ENCODE data around the gene KIF5B. TPM values are rescaled to one million over a fixed set of nuclear protein-coding genes. Genes with fewer than 3 reads are reported as not detected.

Gene KIF5B
- polyA plus RNA-seq, 1 experiment = 28.8 TPM

- DNase-seq (ENCODE audit: low read depth) = peak; percentile 5
- no peaks in the 10 kb centered on the region for H3K36me3 ChIP-seq (ENCODE audit: control insufficient read depth, insufficient read depth, low read length)
- H3K4me3 ChIP-seq (ENCODE audit: low read depth, low read length) = no peak overlapping the region
- CTCF ChIA-PET = interaction anchor here (0.9 kb wide), 1 partner anchor 10 kb away, joined by 3 read pairs; no protein-coding TSS in a partner anchor
- H3K27me3 ChIP-seq (ENCODE audit: control insufficient read depth, insufficient read depth, low read length) = peaks cover 2% of the 10 kb centered on the region
- TF ChIP-seq CTCF (IDR thresholded peaks at IDR 0.05; ENCODE audit: insufficient read depth, low read depth, low read length) = no peak
- POLR2A ChIA-PET = no interaction called here
These were observed 28.1 kb upstream of the KIF5B start for GRCh38 chr10:32084185-32084851.

GRCh38 chr10:32077896-32078485 lies 21.8 kb upstream of the KIF5B start:
- TF ChIP-seq CTCF (IDR thresholded peaks at IDR 0.05; ENCODE audit: insufficient read depth, low read depth, low read length) = no peak
- ChIA-PET POLR2A (interaction anchor here (0.6 kb wide), 1 partner anchor 219 kb away, joined by 5 read pairs; no protein-coding TSS in a partner anchor), CTCF (no interaction called here)
- Histone ChIP-seq H3K36me3 (ENCODE audit: control insufficient read depth, insufficient read depth, low read length) (no peaks in the 10 kb centered on the region), H3K27me3 (ENCODE audit: control insufficient read depth, insufficient read depth, low read length) (peaks cover 1% of the 10 kb centered on the region; the same call in 1 of the 2 replicates), H3K4me3 (ENCODE audit: low read depth, low read length) (no peak overlapping the region)
- DNase-seq (ENCODE audit: low read depth) = peak; percentile 54

GRCh38 chr10:32073659-32074058 lies 17.4 kb upstream of the KIF5B start:
- CTCF ChIA-PET = interaction anchor here (1.2 to 1.3 kb wide), 2 partner anchors 9 to 36 kb away, joined by 3 to 4 read pairs; no protein-coding TSS in a partner anchor
- Histone ChIP-seq H3K36me3 (ENCODE audit: control insufficient read depth, insufficient read depth, low read length) (no peaks in the 10 kb centered on the region), H3K4me3 (ENCODE audit: low read depth, low read length) (no peak overlapping the region), H3K27me3 (ENCODE audit: control insufficient read depth, insufficient read depth, low read length) (peaks cover 3% of the 10 kb centered on the region; the same call in 1 of the 2 replicates)
- TF ChIP-seq CTCF (IDR thresholded peaks at IDR 0.05; ENCODE audit: insufficient read depth, low read depth, low read length) = no peak
- DNase-seq (ENCODE audit: low read depth) = no peak
- POLR2A ChIA-PET = interaction anchor here (0.6 kb wide), 1 partner anchor 131 kb away, joined by 5 read pairs; no protein-coding TSS in a partner anchor

- ChIA-PET CTCF (interaction anchor here (1.2 to 1.3 kb wide), 2 partner anchors 10 to 36 kb away, joined by 3 to 4 read pairs; no protein-coding TSS in a partner anchor), POLR2A (no interaction called here)
- no peak for TF ChIP-seq CTCF (IDR thresholded peaks at IDR 0.05; ENCODE audit: insufficient read depth, low read depth, low read length)
- no peak for DNase-seq (ENCODE audit: low read depth)
- Histone ChIP-seq H3K36me3 (ENCODE audit: control insufficient read depth, insufficient read depth, low read length) (no peaks in the 10 kb centered on the region), H3K27me3 (ENCODE audit: control insufficient read depth, insufficient read depth, low read length) (peaks cover 3% of the 10 kb centered on the region; the same call in 1 of the 2 replicates), H3K4me3 (ENCODE audit: low read depth, low read length) (no peak overlapping the region)
These were observed 16.9 kb upstream of the KIF5B start for GRCh38 chr10:32073128-32073527.

- ChIA-PET POLR2A (no interaction called here), CTCF (no interaction called here)
- no peak for TF ChIP-seq CTCF (IDR thresholded peaks at IDR 0.05; ENCODE audit: insufficient read depth, low read depth, low read length)
These were observed 16.0 kb upstream of the KIF5B start for GRCh38 chr10:32072025-32072800.

More at GRCh38 chr10:32072025-32072800, 16.0 kb upstream of the KIF5B start:
- H3K27me3 ChIP-seq (ENCODE audit: control insufficient read depth, insufficient read depth, low read length) = peaks cover 3% of the 10 kb centered on the region; the same call in 1 of the 2 replicates
- H3K4me3 ChIP-seq (ENCODE audit: low read depth, low read length) = no peak overlapping the region
- H3K36me3 ChIP-seq (ENCODE audit: control insufficient read depth, insufficient read depth, low read length) = no peaks in the 10 kb centered on the region
- DNase-seq (ENCODE audit: low read depth) = no peak
